Adrenal gland (tissue), 5 donors: ENCODE measurements around the gene ERCC6L2.

Experiments
- POLR2A ChIP-seq, 2 donors: fragments of 450-650 bp; IDR thresholded peaks; one replicate each; pipeline ENCODE4 v1.6.1; 2017; ENCODE audit warnings: antibody characterized with exemption in 2 of 2, mild to moderate bottlenecking in 2 of 2, moderate library complexity in 1 of 2
- TF ChIP-seq, protein P1 (sequence below), 6 experiments: fragments of 450-650 bp in 4 of 6; fragments of 200-600 bp in 2 of 6; sonication (generic) in 1 of 6; IDR thresholded peaks; 1 replicate in 5 of 6; 2 replicates in 1 of 6; pipeline versions ENCODE4 v1.5.1 to v1.8.0; 2016 to 2021; ENCODE audit warnings: antibody characterized with exemption in 6 of 6, mild to moderate bottlenecking in 2 of 6, moderate library complexity in 1 of 6
- donor health status: DM: no; HTN: no; CAD: no.

DNA sequence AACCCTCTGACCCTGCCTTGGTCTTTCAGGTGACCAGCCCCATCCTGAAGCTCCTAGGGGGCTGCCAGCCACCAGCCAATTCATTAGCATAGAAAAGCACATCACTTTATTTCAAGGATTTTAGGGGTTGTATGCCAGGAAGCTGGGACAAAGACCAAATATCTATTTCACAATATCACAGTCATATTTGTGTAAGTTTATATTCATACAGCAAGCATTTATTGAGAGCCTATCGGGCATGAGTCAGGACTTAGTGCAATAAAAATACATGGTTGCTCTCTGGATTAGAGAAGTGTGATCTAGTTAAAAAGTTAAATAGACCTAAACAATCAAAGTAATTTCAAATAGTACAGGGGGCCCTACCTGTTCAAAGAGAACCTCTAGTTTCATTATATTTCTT is 113.8 kb downstream of the ERCC6L2 start:
- TF ChIP-seq, protein P1, sequence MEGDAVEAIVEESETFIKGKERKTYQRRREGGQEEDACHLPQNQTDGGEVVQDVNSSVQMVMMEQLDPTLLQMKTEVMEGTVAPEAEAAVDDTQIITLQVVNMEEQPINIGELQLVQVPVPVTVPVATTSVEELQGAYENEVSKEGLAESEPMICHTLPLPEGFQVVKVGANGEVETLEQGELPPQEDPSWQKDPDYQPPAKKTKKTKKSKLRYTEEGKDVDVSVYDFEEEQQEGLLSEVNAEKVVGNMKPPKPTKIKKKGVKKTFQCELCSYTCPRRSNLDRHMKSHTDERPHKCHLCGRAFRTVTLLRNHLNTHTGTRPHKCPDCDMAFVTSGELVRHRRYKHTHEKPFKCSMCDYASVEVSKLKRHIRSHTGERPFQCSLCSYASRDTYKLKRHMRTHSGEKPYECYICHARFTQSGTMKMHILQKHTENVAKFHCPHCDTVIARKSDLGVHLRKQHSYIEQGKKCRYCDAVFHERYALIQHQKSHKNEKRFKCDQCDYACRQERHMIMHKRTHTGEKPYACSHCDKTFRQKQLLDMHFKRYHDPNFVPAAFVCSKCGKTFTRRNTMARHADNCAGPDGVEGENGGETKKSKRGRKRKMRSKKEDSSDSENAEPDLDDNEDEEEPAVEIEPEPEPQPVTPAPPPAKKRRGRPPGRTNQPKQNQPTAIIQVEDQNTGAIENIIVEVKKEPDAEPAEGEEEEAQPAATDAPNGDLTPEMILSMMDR (IDR thresholded peaks at IDR 0.05): no peak
- TF ChIP-seq POLR2A (IDR thresholded peaks at IDR 0.05): no peak
